GM18519 (cell line): ENCODE measurements around the gene EXOC6.
"Not testable (repeated sequence)": the region's sequence is repeated elsewhere in the genome, so short reads cannot be mapped to it uniquely, and the experiment has no call there.

Source experiments
- ATAC-seq: cut with Tn5 transposase; IDR thresholded peaks from one replicate; pipeline ENCODE4 v1.9.1; 2021; ENCODE audit warnings: mild to moderate bottlenecking, moderate library complexity; ENCODE audit not compliant: unreplicated experiment, low FRiP score

Gene EXOC6

GRCh38 chr10:92876509-92877036 is 28.3 kb downstream of the EXOC6 start:
- no peak for ATAC-seq

- ATAC-seq, result no peak
Observed at GRCh38 chr10:92880233-92880861, 32.0 kb downstream of the EXOC6 start.

GRCh38 chr10:92880917-92881316 is 32.6 kb downstream of the EXOC6 start:
- ATAC-seq, result no peak

- ATAC-seq, result no peak
Observed at GRCh38 chr10:92886334-92886961, 38.1 kb downstream of the EXOC6 start.

GRCh38 chr10:92890471-92890870 is 42.2 kb downstream of the EXOC6 start:
- ATAC-seq, result no peak

GRCh38 chr10:92891885-92892690 is 43.8 kb downstream of the EXOC6 start:
- no peak for ATAC-seq

GRCh38 chr10:92892691-92893054 is 44.4 kb downstream of the EXOC6 start:
- ATAC-seq, result no peak

GRCh38 chr10:92894081-92894655 is 45.8 kb downstream of the EXOC6 start:
- no peak for ATAC-seq

GRCh38 chr10:92897916-92898315 is 49.6 kb downstream of the EXOC6 start:
- no peak for ATAC-seq

- ATAC-seq, result no peak
Observed at GRCh38 chr10:92901819-92902251, 53.5 kb downstream of the EXOC6 start.

GRCh38 chr10:92903633-92904032 is 55.3 kb downstream of the EXOC6 start:
- ATAC-seq, result no peak

GRCh38 chr10:92907280-92907679 is 59.0 kb downstream of the EXOC6 start:
- ATAC-seq, result no peak

GRCh38 chr10:92912631-92913030 is 64.3 kb downstream of the EXOC6 start:
- not testable (repeated sequence) for ATAC-seq

- ATAC-seq, result no peak
Observed at GRCh38 chr10:92913973-92914372, 65.7 kb downstream of the EXOC6 start.

GRCh38 chr10:92914478-92915325 is 66.4 kb downstream of the EXOC6 start:
- ATAC-seq, result peak; percentile 73

GRCh38 chr10:92915892-92916291 is 67.6 kb downstream of the EXOC6 start:
- no peak for ATAC-seq

- ATAC-seq, result no peak
Observed at GRCh38 chr10:92916433-92916832, 68.1 kb downstream of the EXOC6 start.

- ATAC-seq, result no peak
Observed at GRCh38 chr10:92918603-92919002, 70.3 kb downstream of the EXOC6 start.

- no peak for ATAC-seq
Observed at GRCh38 chr10:92920866-92921265, 72.5 kb downstream of the EXOC6 start.

GRCh38 chr10:92923416-92923815 is 75.1 kb downstream of the EXOC6 start:
- ATAC-seq, result no peak
